Measurements from ENCODE around the gene ZNF134. TPM values are rescaled to one million over a fixed set of nuclear protein-coding genes. Genes with fewer than 3 reads are reported as not detected.

The ZNF134 gene
- total and polyA plus RNA-seq, 9 of the 15 experiments (the other 6 are each of a cell fraction or from before 2014, with no cell fraction given): 1.3 to 10.0 (median 5.7) TPM

- no peak overlapping the region for H3K4me2 ChIP-seq (ENCODE audit: insufficient read depth, low read length)
- H3K4me1 ChIP-seq (replicated peaks in 1 of 2; ENCODE audit: control insufficient read depth in 2 of 2, insufficient read depth in 2 of 2, low read length in 2 of 2): peaks cover 3 to 8% of the 10 kb centered on the region in 2 experiments; a peak in 2 of 5 replicates
- FAIRE-seq: no peak
- 6% methylated on average over 4 of the region's 4 CpGs for WGBS (ENCODE audit: insufficient coverage, low coverage, missing lambda C conversion rate)
- intact Hi-C loops (cut with micrococcal nuclease): no loop called here
- BruUV-seq (replicated peaks): no TSS peak
- DNase-seq (ENCODE audit: extremely low read depth in 1 of 4, low spot score in 3 of 4): no peak
- no peak overlapping the region for H3K27ac ChIP-seq (ENCODE audit: extremely low read depth, low read depth, low read length)
- H3K9ac ChIP-seq (ENCODE audit: insufficient read depth in 1 of 2, low read depth in 2 of 2, low read length in 2 of 2): no peak overlapping the region
- H2AFZ ChIP-seq (ENCODE audit: low read depth, low read length): no peak overlapping the region
- ChIA-PET POLR2A (no interaction called here), CTCF (ENCODE audit: low intra/inter-chr PET ratio) (no interaction called here)
- no peaks in the 10 kb centered on the region for H3K9me1 ChIP-seq (ENCODE audit: control insufficient read depth, insufficient read depth, low read length)
- H3K9me3 ChIP-seq (replicated peaks; ENCODE audit: control insufficient read depth, insufficient read depth, low read depth, low read length): peaks cover 19% of the 10 kb centered on the region
- peaks cover 8% of the 10 kb centered on the region; the same call in 2 of the 3 replicates for H3K36me3 ChIP-seq (ENCODE audit: control insufficient read depth, insufficient read depth, low read length)
- in situ Hi-C loops (cut with MboI): no loop called here
- no peak for ATAC-seq
- no peaks in the 10 kb centered on the region for H3K27me3 ChIP-seq (ENCODE audit: control insufficient read depth in 2 of 2, insufficient read depth in 2 of 2, low read length in 2 of 2)
- TF ChIP-seq POLR2AphosphoS5 (IDR thresholded peaks at IDR 0.05; ENCODE audit: control insufficient read depth, insufficient read depth, low read depth, low read length) (no peak), NFIC (IDR thresholded peaks at IDR 0.05) (peak; percentile 34; the same call in 1 of the 2 replicates), FOSL1 (tag; conservative IDR thresholded peaks at IDR 0.05) (no peak), CHCHD3 (CRISPR knock-in tag; IDR thresholded peaks at IDR 0.05) (no peak)
- H4K20me1 ChIP-seq (replicated peaks; ENCODE audit: control insufficient read depth, insufficient read depth, low read length): no peaks in the 10 kb centered on the region
- H3K4me3 ChIP-seq: no peak overlapping the region
- H3K79me2 ChIP-seq (ENCODE audit: control insufficient read depth, insufficient read depth, low read length): peaks cover 20% of the 10 kb centered on the region
These were observed 2.9 kb upstream of the ZNF134 start for GRCh38 chr19:57611113-57611512.

- peaks cover 41% of the 10 kb centered on the region for H3K36me3 ChIP-seq (ENCODE audit: control insufficient read depth, insufficient read depth, low read length)
These were observed 1.3 kb downstream of the ZNF134 start for GRCh38 chr19:57615346-57615745.

More at GRCh38 chr19:57615346-57615745, 1.3 kb downstream of the ZNF134 start:
- BruUV-seq (replicated peaks): no TSS peak
- intact Hi-C loops (cut with micrococcal nuclease): no loop called here
- ATAC-seq: no peak
- H3K4me1 ChIP-seq (replicated peaks in 1 of 2; ENCODE audit: control insufficient read depth in 2 of 2, insufficient read depth in 2 of 2, low read length in 2 of 2): peaks cover 3 to 8% of the 10 kb centered on the region in 2 experiments; a peak in 2 of 5 replicates
- 17% methylated on average over 1 of the region's 3 CpGs for WGBS (ENCODE audit: insufficient coverage, low coverage, missing lambda C conversion rate)
- POLR2A ChIA-PET: no interaction called here
- TF ChIP-seq POLR2AphosphoS2 (IDR thresholded peaks at IDR 0.05; ENCODE audit: low read length) (no peak), ZNF280A (IDR thresholded peaks at IDR 0.05; ENCODE audit: low read depth, partially characterized antibody) (peak; percentile 88), CHD1 (IDR thresholded peaks at IDR 0.05; ENCODE audit: low read length) (no peak), ZNF561 (CRISPR knock-in tag; conservative IDR thresholded peaks at IDR 0.05) (0 out of 2 replicates have a peak, but pooled peaks have one; percentile 17), BCOR (IDR thresholded peaks at IDR 0.05) (no peak), CBX1 (IDR thresholded peaks at IDR 0.05; ENCODE audit: low read depth) (0 out of 2 replicates have a peak, but pooled peaks have one; percentile 67), SMARCB1 (IDR thresholded peaks at IDR 0.05; ENCODE audit: insufficient read length, low read depth) (no peak), CBX3 (IDR thresholded peaks at IDR 0.05; ENCODE audit: borderline replicate concordance in 1 of 2, low read length in 2 of 2) (peak in 1 of 2 experiments; percentile 90; a peak in 2 of 3 replicates), CBX5 (IDR thresholded peaks at IDR 0.05; ENCODE audit: borderline replicate concordance, low read depth) (peak; percentile 87; the same call in 1 of the 2 replicates)
- CTCF ChIA-PET (ENCODE audit: low intra/inter-chr PET ratio): no interaction called here
- H3K79me2 ChIP-seq (ENCODE audit: control insufficient read depth, insufficient read depth, low read length): peaks cover 24% of the 10 kb centered on the region
- peaks cover 38% of the 10 kb centered on the region for H3K9me3 ChIP-seq (replicated peaks; ENCODE audit: control insufficient read depth, insufficient read depth, low read depth, low read length)
- H2AFZ ChIP-seq (ENCODE audit: low read depth, low read length): no peak overlapping the region
- H3K4me3 ChIP-seq: peak overlapping the region; percentile 92; the same call in 1 of the 2 replicates
- no peaks in the 10 kb centered on the region for H3K9me1 ChIP-seq (ENCODE audit: control insufficient read depth, insufficient read depth, low read length)
- no peak for DNase-seq (ENCODE audit: extremely low read depth in 1 of 4, low spot score in 3 of 4)
- H3K9ac ChIP-seq (ENCODE audit: insufficient read depth in 1 of 2, low read depth in 2 of 2, low read length in 2 of 2): no peak overlapping the region
- peak overlapping the region; percentile 97; the same call in 1 of the 2 replicates for H3K4me2 ChIP-seq (ENCODE audit: insufficient read depth, low read length)
- H3K27ac ChIP-seq (ENCODE audit: extremely low read depth, low read depth, low read length): no peak overlapping the region
- H4K20me1 ChIP-seq (replicated peaks; ENCODE audit: control insufficient read depth, insufficient read depth, low read length): no peaks in the 10 kb centered on the region
- FAIRE-seq: no peak
- in situ Hi-C loops (cut with MboI): no loop called here
- no peaks in the 10 kb centered on the region for H3K27me3 ChIP-seq (ENCODE audit: control insufficient read depth in 2 of 2, insufficient read depth in 2 of 2, low read length in 2 of 2)
